Astrocyte (in vitro differentiated cells and primary cell): ENCODE measurements around the gene LARP6. TPM values are rescaled to one million over a fixed set of nuclear protein-coding genes. Genes with fewer than 3 reads are reported as not detected.

ENCODE experiments used
- DNase-seq: peaks from one replicate; pipeline ENCODE4 v3.0.0-alpha.2; 2010; ENCODE audit warnings: low read depth
- FAIRE-seq: peaks from 2 replicates; lab custom pipeline; 2011; peaks lifted over from hg19 to GRCh38; lab: Jason Lieb, UNC
- H2AFZ ChIP-seq: 2 replicates; pipeline ENCODE4 v1.6.0; 2012; ENCODE audit warnings: low read depth, low read length, inconsistent platforms
- H3K27ac ChIP-seq: 2 replicates; pipeline ENCODE4 v1.5.1; 2011; ENCODE audit warnings: low read depth, low read length, inconsistent platforms
- H3K27me3 ChIP-seq: 2 replicates; pipeline ENCODE4 v1.6.0; 2011; ENCODE audit warnings: low read length, inconsistent platforms; ENCODE audit not compliant: insufficient read depth
- H3K36me3 ChIP-seq: 2 replicates; pipeline ENCODE4 v1.5.1; 2011; ENCODE audit warnings: low read length, inconsistent platforms; ENCODE audit not compliant: insufficient read depth
- H3K4me1 ChIP-seq: 2 replicates; pipeline ENCODE4 v1.5.1; 2011; ENCODE audit warnings: low read length, inconsistent platforms; ENCODE audit not compliant: insufficient read depth
- H3K4me2 ChIP-seq: 2 replicates; pipeline ENCODE4 v1.6.0; 2012; ENCODE audit warnings: low read length, inconsistent platforms
- H3K4me3 ChIP-seq: 2 replicates; pipeline ENCODE4 v1.5.1; 2011; ENCODE audit warnings: low read depth, mild to moderate bottlenecking, low read length, inconsistent platforms; ENCODE audit not compliant: insufficient read depth
- H3K79me2 ChIP-seq: 2 replicates; pipeline ENCODE4 v1.6.0; 2012; ENCODE audit warnings: mild to moderate bottlenecking, low read length, inconsistent platforms; ENCODE audit not compliant: insufficient read depth
- H3K9ac ChIP-seq: 2 replicates; pipeline ENCODE4 v1.6.0; 2012; ENCODE audit warnings: mild to moderate bottlenecking, low read length, inconsistent platforms
- H3K9me3 ChIP-seq: 2 replicates; pipeline ENCODE4 v1.5.1; 2012; ENCODE audit warnings: low read depth, mild to moderate bottlenecking, low read length, inconsistent platforms; ENCODE audit not compliant: insufficient read depth
- H4K20me1 ChIP-seq: 2 replicates; pipeline ENCODE4 v1.6.0; 2012; ENCODE audit warnings: low read length, inconsistent platforms; ENCODE audit not compliant: insufficient read depth
- H3K27ac Mint-ChIP-seq: one replicate; pipeline ENCODE4 v1.8.0; 2021; ENCODE audit warnings: mild to moderate bottlenecking, mixed read lengths; ENCODE audit not compliant: unreplicated experiment
- H3K27me3 Mint-ChIP-seq: one replicate; pipeline ENCODE4 v1.8.0; 2021; ENCODE audit warnings: low read depth, mixed read lengths; ENCODE audit not compliant: unreplicated experiment
- H3K36me3 Mint-ChIP-seq: one replicate; pipeline ENCODE4 v1.8.0; 2021; ENCODE audit warnings: low read depth, mixed read lengths; ENCODE audit not compliant: unreplicated experiment
- H3K4me1 Mint-ChIP-seq: one replicate; pipeline ENCODE4 v1.8.0; 2021; ENCODE audit warnings: low read depth, mixed read lengths; ENCODE audit not compliant: unreplicated experiment
- H3K4me3 Mint-ChIP-seq: one replicate; pipeline ENCODE4 v1.8.0; 2021; ENCODE audit warnings: mild to moderate bottlenecking, moderate library complexity, mixed read lengths; ENCODE audit not compliant: unreplicated experiment
- H3K9me3 Mint-ChIP-seq: one replicate; pipeline ENCODE4 v1.8.0; 2021; ENCODE audit warnings: mild to moderate bottlenecking, mixed read lengths; ENCODE audit not compliant: unreplicated experiment
- EZH2 ChIP-seq: IDR thresholded peaks from 2 replicates; pipeline ENCODE4 v1.6.1; 2012; ENCODE audit warnings: mild to moderate bottlenecking, low read length, inconsistent platforms; ENCODE audit not compliant: insufficient read depth
- total RNA-seq: library from RNA; stranded (reverse); gene quantifications from 2 replicates; pipeline ENCODE4 v1.2.1, GENCODE V29; 2021
- TF ChIP-seq, protein P1 (sequence below): IDR thresholded peaks from 2 replicates; pipeline ENCODE4 v1.5.1; 2011; ENCODE audit warnings: low read depth, mild to moderate bottlenecking, inconsistent platforms, low read length, moderate library complexity; ENCODE audit not compliant: insufficient read depth

LARP6 gene
- total RNA-seq, 1 donor from 2014 or later = 61.5 TPM

DNA sequence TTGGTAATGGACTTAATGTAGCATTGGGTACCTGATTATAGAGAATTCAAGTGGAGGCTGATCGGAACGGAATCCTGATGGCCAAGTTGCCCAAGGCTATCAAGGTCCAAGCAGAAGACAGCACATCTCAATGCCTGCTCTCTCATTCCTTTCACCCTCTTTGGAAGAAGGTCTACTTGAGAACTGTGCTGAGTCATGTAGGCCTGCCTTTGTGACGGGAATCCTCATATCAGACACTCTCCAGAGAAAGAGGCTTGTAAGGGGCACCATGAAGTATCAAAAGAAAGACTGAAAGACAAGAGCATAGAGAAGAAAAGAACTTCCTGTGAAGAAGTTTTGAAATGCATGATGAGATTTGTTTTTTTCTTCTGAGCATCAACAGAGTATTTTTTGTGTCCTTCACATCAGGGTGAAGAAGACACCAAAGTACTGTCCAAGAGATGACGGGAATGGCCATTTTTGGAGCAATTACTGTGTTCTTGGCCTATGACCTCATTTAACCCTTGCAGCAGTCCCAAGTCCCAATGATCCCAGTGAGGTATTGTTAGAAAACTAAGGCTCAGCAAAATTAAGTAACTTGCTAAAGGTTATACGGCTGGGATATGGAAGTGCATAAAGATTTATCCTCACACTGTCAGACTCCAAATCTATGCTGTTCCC is 13.2 kb upstream of the LARP6 start:
- Histone ChIP-seq H3K27ac (no peak overlapping the region), H3K27me3 (no peaks in the 10 kb centered on the region), H3K4me3 (no peak overlapping the region), H3K9me3 (no peaks in the 10 kb centered on the region), H3K4me2 (no peak overlapping the region), H3K79me2 (no peaks in the 10 kb centered on the region), H3K36me3 (no peaks in the 10 kb centered on the region), H4K20me1 (no peaks in the 10 kb centered on the region), H3K4me1 (peaks cover 31% of the 10 kb centered on the region), H3K9ac (no peak overlapping the region), H2AFZ (no peak overlapping the region)
- TF ChIP-seq EZH2 = no peak
- TF ChIP-seq, protein P1, sequence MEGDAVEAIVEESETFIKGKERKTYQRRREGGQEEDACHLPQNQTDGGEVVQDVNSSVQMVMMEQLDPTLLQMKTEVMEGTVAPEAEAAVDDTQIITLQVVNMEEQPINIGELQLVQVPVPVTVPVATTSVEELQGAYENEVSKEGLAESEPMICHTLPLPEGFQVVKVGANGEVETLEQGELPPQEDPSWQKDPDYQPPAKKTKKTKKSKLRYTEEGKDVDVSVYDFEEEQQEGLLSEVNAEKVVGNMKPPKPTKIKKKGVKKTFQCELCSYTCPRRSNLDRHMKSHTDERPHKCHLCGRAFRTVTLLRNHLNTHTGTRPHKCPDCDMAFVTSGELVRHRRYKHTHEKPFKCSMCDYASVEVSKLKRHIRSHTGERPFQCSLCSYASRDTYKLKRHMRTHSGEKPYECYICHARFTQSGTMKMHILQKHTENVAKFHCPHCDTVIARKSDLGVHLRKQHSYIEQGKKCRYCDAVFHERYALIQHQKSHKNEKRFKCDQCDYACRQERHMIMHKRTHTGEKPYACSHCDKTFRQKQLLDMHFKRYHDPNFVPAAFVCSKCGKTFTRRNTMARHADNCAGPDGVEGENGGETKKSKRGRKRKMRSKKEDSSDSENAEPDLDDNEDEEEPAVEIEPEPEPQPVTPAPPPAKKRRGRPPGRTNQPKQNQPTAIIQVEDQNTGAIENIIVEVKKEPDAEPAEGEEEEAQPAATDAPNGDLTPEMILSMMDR = no peak
- DNase-seq = no peak
- no peaks in the 10 kb centered on the region for H3K9me3 Mint-ChIP-seq
- FAIRE-seq = no peak
- H3K36me3 Mint-ChIP-seq = no peaks in the 10 kb centered on the region
- H3K27me3 Mint-ChIP-seq = no peaks in the 10 kb centered on the region
- H3K4me3 Mint-ChIP-seq = no peak overlapping the region
- H3K4me1 Mint-ChIP-seq = peaks cover 32% of the 10 kb centered on the region
- H3K27ac Mint-ChIP-seq = no peak overlapping the region

DNA sequence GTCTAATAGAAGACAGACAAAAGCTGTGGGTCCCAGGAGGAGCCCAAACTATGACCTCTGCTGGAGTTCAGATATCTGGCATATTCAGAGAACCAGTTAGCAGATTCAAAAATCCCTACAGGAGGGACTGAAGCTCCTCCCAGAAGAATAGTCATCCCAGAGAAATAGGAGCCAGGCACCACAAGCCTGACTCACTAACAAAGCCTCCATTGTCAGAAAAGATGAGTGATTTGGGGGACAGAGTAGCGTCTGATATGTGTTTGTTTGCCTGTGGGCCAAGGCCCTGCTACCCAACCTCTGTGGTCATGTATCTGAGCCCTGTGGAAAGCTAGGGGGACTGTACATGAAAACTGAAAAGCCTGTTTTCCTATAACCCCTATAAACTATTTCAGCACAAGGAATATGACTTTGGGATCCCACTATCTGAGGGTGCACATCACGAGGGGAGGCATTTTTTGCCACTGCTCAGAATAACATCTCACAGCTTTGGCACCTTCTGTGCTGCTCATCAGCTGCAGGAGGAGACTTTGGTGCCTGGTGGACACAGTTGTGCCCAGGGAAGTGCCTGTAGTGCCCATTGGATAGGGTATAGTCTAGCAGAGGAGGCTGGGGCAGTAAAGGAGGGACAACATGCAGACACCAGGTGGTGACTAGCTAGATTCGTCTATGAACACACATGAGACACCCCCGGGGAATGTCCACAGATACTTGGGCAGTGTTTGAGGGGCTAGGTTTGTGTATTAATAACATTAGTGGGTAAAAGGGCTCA is 9.7 kb upstream of the LARP6 start:
- Histone ChIP-seq H3K36me3 (no peaks in the 10 kb centered on the region), H3K4me3 (no peak overlapping the region), H3K4me1 (peaks cover 21% of the 10 kb centered on the region), H3K27ac (peak overlapping the region; percentile 89), H4K20me1 (no peaks in the 10 kb centered on the region), H3K9ac (peak overlapping the region; percentile 70), H3K9me3 (no peaks in the 10 kb centered on the region), H3K27me3 (no peaks in the 10 kb centered on the region), H3K79me2 (no peaks in the 10 kb centered on the region), H2AFZ (no peak overlapping the region), H3K4me2 (peak overlapping the region; percentile 75)
- Mint-ChIP-seq H3K9me3 (no peaks in the 10 kb centered on the region), H3K36me3 (peaks cover 2% of the 10 kb centered on the region), H3K4me1 (peaks cover 20% of the 10 kb centered on the region), H3K4me3 (no peak overlapping the region), H3K27ac (peak overlapping the region; percentile 99), H3K27me3 (no peaks in the 10 kb centered on the region)
- FAIRE-seq (peak; percentile 99), DNase-seq (peak; percentile 92)
- no peak for TF ChIP-seq EZH2
- TF ChIP-seq, protein P1 = no peak

- Histone ChIP-seq H3K27me3 (no peaks in the 10 kb centered on the region), H3K9ac (no peak overlapping the region), H3K4me2 (no peak overlapping the region), H3K4me3 (no peak overlapping the region), H3K4me1 (peaks cover 46% of the 10 kb centered on the region), H3K9me3 (no peaks in the 10 kb centered on the region), H2AFZ (no peak overlapping the region), H3K27ac (no peak overlapping the region), H3K79me2 (no peaks in the 10 kb centered on the region), H4K20me1 (no peaks in the 10 kb centered on the region), H3K36me3 (no peaks in the 10 kb centered on the region)
- Mint-ChIP-seq H3K4me3 (no peak overlapping the region), H3K36me3 (peaks cover 2% of the 10 kb centered on the region), H3K27ac (no peak overlapping the region), H3K9me3 (no peaks in the 10 kb centered on the region), H3K27me3 (no peaks in the 10 kb centered on the region), H3K4me1 (peaks cover 30% of the 10 kb centered on the region)
- no peak for FAIRE-seq
- no peak for TF ChIP-seq EZH2
- TF ChIP-seq, protein P1 = no peak
- DNase-seq = no peak
Observed at GRCh38 chr15:70859998-70860397, 6.0 kb upstream of the LARP6 start.
